Measurements from ENCODE around the gene GRM7. TPM values are rescaled to one million over a fixed set of nuclear protein-coding genes. Genes with fewer than 3 reads are reported as not detected.

GRM7 gene
- total RNA-seq, 1 experiment from 2014 or later = not detected

DNA sequence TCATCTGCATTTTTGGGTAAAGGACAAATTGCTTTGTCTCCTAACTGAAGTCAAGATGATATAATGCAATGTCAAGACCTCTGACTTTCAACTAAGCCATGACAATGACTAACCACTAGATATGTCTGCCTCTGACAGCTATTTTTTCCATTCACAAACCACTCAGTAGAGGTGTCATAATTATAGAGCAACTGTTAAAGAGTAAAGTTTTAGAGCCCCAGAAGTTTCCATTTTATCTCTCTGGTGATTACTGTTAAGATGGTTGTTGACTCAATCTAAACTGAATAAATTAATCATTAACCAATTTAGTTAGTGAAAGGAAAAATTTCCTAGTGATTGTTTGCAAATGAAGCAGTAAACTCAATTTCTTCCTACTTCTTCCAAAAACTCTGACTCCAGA lies 779.9 kb downstream of the GRM7 start:
- POLR2A ChIA-PET (ENCODE audit: low non-redundant PET) = no interaction called here
- H3K4me3 ChIP-seq (ENCODE audit: low read depth, low read length, poor library complexity, severe bottlenecking) = no peak overlapping the region

DNA sequence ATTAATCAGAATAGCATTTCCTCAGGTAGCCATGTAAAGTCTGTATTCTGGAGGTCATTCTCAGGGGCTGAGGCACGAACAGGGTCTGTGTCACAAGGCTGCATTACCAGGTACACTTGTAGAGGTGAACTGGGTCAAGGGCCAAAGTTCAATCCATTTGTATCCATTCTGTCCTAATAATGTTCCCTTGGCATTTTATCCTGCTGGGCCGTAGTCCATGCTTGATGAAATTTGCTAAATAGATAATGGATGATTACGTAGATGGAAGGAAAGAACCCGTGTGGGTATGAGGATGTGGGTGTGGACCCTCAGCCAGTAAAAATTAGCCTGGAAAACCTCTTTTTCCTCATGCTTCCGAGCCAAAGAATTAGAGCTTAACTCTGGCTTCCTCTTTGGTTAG lies 785.9 kb downstream of the GRM7 start:
- intact Hi-C loops (cut with micrococcal nuclease; ENCODE audit: unreplicated experiment) = no loop called here
- no peak for TF ChIP-seq EZH2 (IDR thresholded peaks at IDR 0.05; ENCODE audit: borderline replicate concordance, low read depth, low read length, poor library complexity, severe bottlenecking)
- TF ChIP-seq, protein P1, sequence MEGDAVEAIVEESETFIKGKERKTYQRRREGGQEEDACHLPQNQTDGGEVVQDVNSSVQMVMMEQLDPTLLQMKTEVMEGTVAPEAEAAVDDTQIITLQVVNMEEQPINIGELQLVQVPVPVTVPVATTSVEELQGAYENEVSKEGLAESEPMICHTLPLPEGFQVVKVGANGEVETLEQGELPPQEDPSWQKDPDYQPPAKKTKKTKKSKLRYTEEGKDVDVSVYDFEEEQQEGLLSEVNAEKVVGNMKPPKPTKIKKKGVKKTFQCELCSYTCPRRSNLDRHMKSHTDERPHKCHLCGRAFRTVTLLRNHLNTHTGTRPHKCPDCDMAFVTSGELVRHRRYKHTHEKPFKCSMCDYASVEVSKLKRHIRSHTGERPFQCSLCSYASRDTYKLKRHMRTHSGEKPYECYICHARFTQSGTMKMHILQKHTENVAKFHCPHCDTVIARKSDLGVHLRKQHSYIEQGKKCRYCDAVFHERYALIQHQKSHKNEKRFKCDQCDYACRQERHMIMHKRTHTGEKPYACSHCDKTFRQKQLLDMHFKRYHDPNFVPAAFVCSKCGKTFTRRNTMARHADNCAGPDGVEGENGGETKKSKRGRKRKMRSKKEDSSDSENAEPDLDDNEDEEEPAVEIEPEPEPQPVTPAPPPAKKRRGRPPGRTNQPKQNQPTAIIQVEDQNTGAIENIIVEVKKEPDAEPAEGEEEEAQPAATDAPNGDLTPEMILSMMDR (conservative IDR thresholded peaks at IDR 0.05; ENCODE audit: low read depth, low read length) = no peak

More for the DNA sequence above, 779.9 kb downstream of the GRM7 start:
- TF ChIP-seq, protein P1 (conservative IDR thresholded peaks at IDR 0.05; ENCODE audit: low read depth, low read length) = no peak
- no peak for TF ChIP-seq EZH2 (IDR thresholded peaks at IDR 0.05; ENCODE audit: borderline replicate concordance, low read depth, low read length, poor library complexity, severe bottlenecking)
- Histone ChIP-seq H3K4me1 (ENCODE audit: insufficient read depth, low read length, poor library complexity, severe bottlenecking) (no peaks in the 10 kb centered on the region), H3K36me3 (ENCODE audit: insufficient read depth, low read length, poor library complexity, severe bottlenecking) (no peaks in the 10 kb centered on the region), H3K27me3 (replicated peaks; ENCODE audit: insufficient read depth, low read depth, low read length, poor library complexity) (no peaks in the 10 kb centered on the region), H3K9me3 (ENCODE audit: low read depth, low read length, poor library complexity, severe bottlenecking) (no peaks in the 10 kb centered on the region), H3K27ac (ENCODE audit: low read depth, low read length, poor library complexity, severe bottlenecking) (no peak overlapping the region)
- CTCF ChIA-PET = no interaction called here
- no peak for DNase-seq (ENCODE audit: low spot score)
- BruUV-seq (replicated peaks) = no TSS peak
- intact Hi-C loops (cut with micrococcal nuclease; ENCODE audit: unreplicated experiment) = no loop called here

DNA sequence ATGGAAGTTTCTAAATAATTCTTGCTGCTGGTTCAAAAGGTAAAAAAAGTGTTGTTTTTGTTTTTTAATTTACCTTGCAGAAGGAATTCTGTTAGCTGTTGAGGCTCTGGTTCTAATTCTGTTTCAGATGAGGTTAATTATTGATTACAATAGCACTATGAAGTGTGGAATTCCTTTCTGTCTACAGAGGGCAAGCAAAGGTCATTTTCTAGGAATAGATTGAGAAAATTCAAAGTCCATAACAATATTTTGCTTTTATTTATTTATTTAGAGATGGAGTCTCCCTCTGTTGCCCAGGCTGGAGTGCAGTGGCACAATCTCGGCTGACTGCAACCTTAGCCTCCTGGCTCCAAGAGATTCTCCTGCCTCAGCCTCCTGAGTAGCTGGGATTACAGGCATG lies 789.6 kb downstream of the GRM7 start:
- BruUV-seq (replicated peaks) = no TSS peak
- no peaks in the 10 kb centered on the region for H3K9me3 ChIP-seq (ENCODE audit: low read depth, low read length, poor library complexity, severe bottlenecking)
- TF ChIP-seq, protein P1 (conservative IDR thresholded peaks at IDR 0.05; ENCODE audit: low read depth, low read length) = no peak
- TF ChIP-seq EZH2 (IDR thresholded peaks at IDR 0.05; ENCODE audit: borderline replicate concordance, low read depth, low read length, poor library complexity, severe bottlenecking) = no peak
- POLR2A ChIA-PET (ENCODE audit: low non-redundant PET) = no interaction called here
- no peaks in the 10 kb centered on the region for H3K27me3 ChIP-seq (replicated peaks; ENCODE audit: insufficient read depth, low read depth, low read length, poor library complexity)
- H3K4me3 ChIP-seq (ENCODE audit: low read depth, low read length, poor library complexity, severe bottlenecking) = no peak overlapping the region
- CTCF ChIA-PET = no interaction called here
- no peaks in the 10 kb centered on the region for H3K4me1 ChIP-seq (ENCODE audit: insufficient read depth, low read length, poor library complexity, severe bottlenecking)
- no peak overlapping the region for H3K27ac ChIP-seq (ENCODE audit: low read depth, low read length, poor library complexity, severe bottlenecking)
- H3K36me3 ChIP-seq (ENCODE audit: insufficient read depth, low read length, poor library complexity, severe bottlenecking) = no peaks in the 10 kb centered on the region
- intact Hi-C loops (cut with micrococcal nuclease; ENCODE audit: unreplicated experiment) = no loop called here
- no peak for DNase-seq (ENCODE audit: low spot score)

More for the DNA sequence above, 785.9 kb downstream of the GRM7 start:
- Histone ChIP-seq H3K36me3 (ENCODE audit: insufficient read depth, low read length, poor library complexity, severe bottlenecking) (no peaks in the 10 kb centered on the region), H3K27me3 (replicated peaks; ENCODE audit: insufficient read depth, low read depth, low read length, poor library complexity) (no peaks in the 10 kb centered on the region), H3K27ac (ENCODE audit: low read depth, low read length, poor library complexity, severe bottlenecking) (no peak overlapping the region), H3K4me3 (ENCODE audit: low read depth, low read length, poor library complexity, severe bottlenecking) (no peak overlapping the region), H3K4me1 (ENCODE audit: insufficient read depth, low read length, poor library complexity, severe bottlenecking) (no peaks in the 10 kb centered on the region), H3K9me3 (ENCODE audit: low read depth, low read length, poor library complexity, severe bottlenecking) (no peaks in the 10 kb centered on the region)
- no TSS peak for BruUV-seq (replicated peaks)
- POLR2A ChIA-PET (ENCODE audit: low non-redundant PET) = no interaction called here
- DNase-seq (ENCODE audit: low spot score) = no peak
- CTCF ChIA-PET = no interaction called here

Data from A673 (cell line).